GM11168 (cell line): ENCODE data around the gene ANKRD29.

Experiments used
- in situ Hi-C: fragments of 300-500 bp; cut with MboI; formaldehyde crosslinking; loops from one replicate; pipeline ENCODE4 v1.12.0; 2022; ENCODE audit warnings: low sequenced_read_pairs; ENCODE audit not compliant: unreplicated experiment

The ANKRD29 gene

DNA sequence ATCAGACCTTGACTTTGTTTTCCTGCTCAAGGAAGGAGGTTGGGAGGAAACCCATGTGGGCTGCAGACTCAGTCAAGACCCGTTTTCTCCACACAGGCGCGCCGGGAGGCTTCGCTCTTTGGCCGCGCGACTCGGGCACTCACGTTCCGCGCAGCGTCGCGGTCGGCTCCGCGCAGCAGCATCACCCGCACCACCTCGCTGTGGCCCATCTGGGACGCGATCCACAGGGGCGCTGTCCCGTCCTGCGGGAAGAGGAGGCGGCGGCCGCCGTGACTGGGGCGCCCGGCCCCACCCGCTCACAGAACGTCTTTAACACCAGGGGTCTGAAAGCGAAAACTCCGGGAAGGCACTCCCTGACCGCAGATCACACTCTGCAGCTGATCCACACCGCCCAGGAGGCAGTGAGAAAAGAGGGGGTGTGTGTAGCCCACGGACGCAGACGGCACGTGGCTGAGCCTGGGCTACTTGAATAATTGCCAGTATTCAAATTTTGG, 43.3 kb downstream of the ANKRD29 start:
- in situ Hi-C loops: loop anchor here (25.0 kb wide), 1 partner anchor 493 kb away; no protein-coding TSS in a partner anchor

DNA sequence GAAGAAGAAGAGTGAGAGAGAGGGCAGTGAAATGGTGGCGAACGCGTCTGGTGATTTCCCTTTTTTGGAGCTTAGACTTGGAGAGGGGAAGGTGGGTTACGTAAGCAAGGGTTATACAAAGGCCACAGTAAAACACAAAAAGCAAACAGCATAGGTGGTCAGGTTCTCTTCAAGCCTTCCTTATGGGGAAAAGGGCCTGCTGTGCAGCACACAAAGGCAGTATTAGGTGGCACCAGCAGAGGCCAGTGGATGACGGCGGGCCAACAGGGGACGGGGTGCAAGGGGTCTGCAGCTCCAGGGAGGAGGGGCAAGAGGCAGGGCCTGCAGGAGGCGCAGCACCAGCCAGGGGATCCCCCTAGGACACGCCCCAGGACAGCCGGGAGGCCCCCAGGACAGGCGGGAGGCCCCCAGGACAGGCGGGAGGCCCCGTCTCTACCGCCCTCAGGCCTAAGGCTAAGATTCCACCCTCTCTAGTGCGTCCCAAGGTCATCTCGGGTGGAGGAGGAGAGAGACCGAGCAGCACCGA, 43.8 kb downstream of the ANKRD29 start:
- in situ Hi-C loops: loop anchor here (25.0 kb wide), 1 partner anchor 493 kb away; no protein-coding TSS in a partner anchor

DNA sequence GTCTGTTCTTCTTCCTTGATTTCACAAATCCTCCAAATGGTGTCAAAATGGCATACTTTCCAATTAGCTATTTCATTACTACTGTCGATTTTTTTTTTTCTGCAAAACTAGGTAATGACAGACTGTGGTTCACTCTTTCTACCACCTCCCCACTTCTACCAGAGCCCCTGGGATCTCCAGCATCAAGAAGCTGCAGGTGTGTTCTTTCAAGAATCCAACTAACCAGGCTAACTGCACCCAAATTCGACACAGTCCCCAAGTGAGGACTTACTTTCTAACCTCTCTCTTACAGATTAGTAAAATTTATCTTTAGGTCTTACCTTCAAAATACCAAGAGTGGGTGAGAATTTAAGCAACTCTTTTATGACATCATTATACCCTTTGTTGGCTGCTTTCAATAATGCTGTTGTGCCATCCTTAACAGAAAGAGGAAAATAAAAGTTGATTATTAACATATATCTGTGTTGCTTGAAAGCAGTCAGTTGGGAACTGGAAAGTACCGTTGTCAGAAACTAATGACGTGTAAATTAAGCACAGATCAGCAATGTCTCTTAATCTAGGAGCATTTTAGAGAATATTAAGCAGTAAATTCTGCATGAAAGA, 45.2 kb downstream of the ANKRD29 start:
- in situ Hi-C loops: loop anchor here (25.0 kb wide), 1 partner anchor 495 kb away; no protein-coding TSS in a partner anchor

DNA sequence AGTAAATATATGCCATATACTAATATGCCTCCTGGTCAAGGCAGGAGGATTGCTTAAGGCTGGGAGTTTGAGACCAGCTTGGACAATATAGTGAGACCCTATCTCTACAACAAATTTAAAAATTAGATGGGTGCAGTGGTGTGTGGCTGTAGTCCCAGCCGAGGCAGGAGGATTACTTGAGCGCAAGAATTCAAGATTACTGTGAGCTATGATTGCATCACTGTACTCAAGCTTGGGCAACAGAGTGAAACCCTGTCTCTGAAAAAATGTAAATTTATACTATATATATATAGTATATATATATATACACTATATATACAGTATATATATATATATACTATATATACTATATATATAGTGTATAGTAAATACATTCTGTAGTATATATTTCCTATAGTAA, 46.5 kb downstream of the ANKRD29 start:
- in situ Hi-C loops: loop anchor here (25.0 kb wide), 1 partner anchor 496 kb away; no protein-coding TSS in a partner anchor

DNA sequence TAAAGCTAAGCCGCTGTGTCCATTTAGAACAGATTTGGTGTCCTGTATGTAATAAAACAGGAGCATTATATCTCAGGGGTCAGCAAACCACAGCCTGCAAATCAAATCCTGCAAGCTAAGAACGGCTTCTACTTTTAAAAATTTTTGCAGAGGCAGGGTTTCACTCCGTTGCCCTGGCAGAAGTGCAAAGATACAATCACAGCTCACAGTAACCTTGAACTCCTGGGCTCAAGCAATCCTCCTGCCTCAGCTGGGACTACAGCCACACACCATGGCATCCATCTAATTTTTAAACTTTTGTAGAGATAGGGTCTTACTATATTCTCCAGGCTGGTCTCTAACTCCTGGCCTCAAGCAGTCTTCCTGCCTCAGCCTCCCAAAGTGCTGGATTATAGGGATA, 47.8 kb downstream of the ANKRD29 start:
- in situ Hi-C loops: loop anchor here (25.0 kb wide), 1 partner anchor 497 kb away; no protein-coding TSS in a partner anchor

DNA sequence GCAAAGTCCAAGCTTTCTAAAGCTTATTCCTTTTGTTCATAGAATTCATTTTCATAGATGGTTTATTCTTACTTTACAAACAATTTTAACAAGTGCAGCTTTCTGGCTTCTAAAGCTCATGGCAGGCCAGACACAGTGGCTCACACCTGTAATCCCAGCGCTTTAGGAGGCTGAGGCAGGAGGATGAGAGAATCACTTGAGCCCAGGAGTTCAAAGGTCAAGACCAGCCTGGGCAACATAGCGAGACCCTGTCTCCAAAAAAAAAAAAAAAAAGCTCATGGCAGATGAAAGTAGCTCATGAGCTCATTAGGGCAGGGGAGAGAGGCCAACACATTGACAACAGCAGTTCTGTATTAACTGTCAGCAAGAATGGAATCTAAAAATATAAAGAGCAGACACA, 48.3 kb downstream of the ANKRD29 start:
- in situ Hi-C loops: loop anchor here (25.0 kb wide), 1 partner anchor 498 kb away; no protein-coding TSS in a partner anchor

DNA sequence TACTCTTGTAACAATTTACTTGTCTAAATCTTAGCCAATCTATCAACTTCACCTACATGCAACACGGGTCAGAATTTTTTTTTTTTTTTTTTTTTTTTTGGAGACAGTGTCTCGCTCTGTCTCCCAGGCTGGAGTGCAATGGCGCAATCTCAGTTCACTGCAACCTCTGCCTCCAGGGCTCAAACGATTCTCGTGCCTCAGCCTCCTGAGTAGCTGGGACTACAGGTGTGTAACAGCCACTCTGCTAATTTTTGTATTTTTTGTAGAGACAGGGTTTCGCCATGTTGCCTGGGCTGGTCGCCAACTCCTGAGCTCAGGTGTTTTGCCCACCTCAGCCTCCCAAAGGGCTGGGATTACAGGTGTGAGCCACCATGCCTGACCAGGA, 49.6 kb downstream of the ANKRD29 start:
- in situ Hi-C loops: loop anchor here (25.0 kb wide), 1 partner anchor 499 kb away; no protein-coding TSS in a partner anchor

DNA sequence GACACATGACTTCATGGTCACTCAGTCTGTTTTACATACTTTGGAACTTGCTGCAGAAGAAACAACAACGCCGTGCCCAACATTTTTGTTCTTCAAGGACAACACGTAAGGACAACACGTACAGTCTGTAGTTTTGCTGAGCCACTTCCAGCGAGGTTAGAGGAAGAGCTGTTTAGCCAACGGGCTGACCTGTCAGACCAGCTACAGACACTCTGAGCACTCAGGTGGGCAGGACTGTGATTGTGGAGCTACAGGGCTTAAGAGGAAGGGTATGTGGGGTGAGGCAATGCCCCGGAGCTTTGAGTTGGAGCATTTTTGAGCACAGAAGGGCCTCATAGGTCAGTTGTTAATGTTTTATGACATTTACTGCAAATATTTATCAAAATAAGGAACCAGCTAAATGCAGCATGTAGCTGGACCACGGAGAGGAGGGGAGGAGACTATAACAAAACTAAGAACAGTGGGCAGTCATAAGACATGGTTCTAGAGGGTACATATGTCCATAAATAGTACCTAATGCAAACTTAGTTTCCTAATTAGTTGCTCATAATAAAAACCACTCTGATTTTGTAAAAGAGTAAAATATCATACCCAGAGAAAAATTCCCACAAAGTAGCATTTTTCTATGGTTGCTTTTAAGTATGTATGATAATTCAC, 50.1 kb downstream of the ANKRD29 start:
- in situ Hi-C loops: loop anchor here (25.0 kb wide), 1 partner anchor 500 kb away; no protein-coding TSS in a partner anchor

DNA sequence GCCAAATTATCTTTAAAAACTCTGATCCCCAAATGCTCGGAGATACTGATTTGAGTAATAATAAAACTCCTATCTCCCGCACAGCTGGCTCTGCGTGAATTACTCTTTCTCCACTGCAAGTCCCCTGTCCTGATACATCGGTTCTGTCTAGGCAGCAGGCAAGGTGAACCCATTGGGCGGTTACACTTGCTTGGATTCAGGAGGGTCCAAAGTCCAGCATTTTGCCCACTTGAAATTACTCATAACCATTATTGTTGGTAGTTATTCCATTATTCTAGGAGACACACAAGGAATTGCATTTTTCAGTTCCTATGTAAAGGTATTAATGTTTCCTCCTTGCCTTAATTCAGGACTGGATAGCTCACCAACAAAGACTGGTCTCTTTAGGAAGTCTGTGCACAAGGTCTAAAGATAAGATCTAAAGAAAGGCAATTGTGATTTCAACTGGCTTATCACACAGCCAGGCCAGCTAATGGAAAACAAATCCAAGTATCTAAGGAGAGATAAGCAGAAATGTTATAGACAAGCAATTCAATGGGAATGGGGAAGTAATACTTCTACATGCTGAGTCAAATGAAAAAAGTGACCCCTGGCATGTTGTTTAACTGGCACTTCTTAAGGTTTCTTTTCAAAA, 53.2 kb downstream of the ANKRD29 start:
- in situ Hi-C loops: loop anchor here (25.0 kb wide), 1 partner anchor 503 kb away; no protein-coding TSS in a partner anchor

DNA sequence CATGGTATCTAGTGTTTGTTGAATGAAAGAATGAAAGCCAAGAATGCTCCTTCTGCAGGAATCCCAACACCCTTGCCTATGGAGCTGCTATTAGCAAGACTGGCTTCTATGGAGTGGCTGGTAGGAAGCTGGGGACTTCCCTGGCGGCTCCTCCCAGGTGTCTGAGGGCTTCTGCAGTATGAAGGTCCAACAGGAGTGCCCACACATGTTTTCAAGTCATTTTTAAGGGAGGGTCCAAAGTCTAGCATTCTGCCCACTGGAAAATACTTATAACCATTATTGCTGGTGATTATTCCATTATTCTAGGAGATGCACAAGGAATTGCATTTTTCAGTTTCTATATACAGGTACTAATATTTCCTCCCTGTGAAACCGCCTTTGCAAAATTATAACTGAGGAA, 54.5 kb downstream of the ANKRD29 start:
- in situ Hi-C loops: loop anchor here (25.0 kb wide), 1 partner anchor 504 kb away; no protein-coding TSS in a partner anchor

DNA sequence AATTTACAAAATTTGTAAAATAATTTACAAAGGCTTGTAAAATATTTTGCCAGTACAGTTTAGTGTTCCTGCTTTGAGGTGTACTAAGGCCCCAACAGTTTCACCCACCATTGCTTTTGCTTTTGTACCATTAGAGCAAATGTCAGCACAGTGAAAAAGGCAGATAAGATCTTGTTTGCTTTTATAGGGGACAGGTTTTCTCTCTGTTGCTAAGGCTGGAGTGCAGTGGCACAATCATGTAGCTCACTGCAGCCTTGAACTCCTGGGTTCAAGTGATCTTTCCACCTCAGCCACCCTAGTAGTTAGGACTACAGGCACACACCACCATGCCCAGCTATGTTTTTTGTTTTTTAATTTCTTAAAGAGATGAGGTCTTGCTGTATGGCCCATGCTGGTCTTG, 56.8 kb downstream of the ANKRD29 start:
- in situ Hi-C loops: loop anchor here (25.0 kb wide), 1 partner anchor 506 kb away; no protein-coding TSS in a partner anchor

DNA sequence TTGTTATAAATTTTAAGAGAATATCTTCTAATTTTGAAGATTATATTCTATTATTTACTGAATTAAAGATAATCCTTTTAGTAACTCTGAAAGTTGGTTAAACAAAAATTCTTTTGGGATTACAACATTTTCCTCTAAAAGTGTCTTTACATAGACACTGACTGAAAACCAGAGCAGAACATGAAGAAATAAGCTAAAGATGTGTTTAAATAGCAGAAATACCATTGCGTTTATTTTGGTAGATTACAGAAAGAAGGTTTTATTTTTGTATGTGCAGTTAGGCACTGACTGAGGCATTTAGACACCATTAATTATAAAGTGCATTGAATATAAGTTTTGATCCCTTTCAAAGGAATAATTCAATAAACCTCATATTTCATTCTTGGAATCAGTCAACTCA, 62.9 kb downstream of the ANKRD29 start:
- in situ Hi-C loops: loop anchor here (25.0 kb wide), 1 partner anchor 512 kb away; no protein-coding TSS in a partner anchor

DNA sequence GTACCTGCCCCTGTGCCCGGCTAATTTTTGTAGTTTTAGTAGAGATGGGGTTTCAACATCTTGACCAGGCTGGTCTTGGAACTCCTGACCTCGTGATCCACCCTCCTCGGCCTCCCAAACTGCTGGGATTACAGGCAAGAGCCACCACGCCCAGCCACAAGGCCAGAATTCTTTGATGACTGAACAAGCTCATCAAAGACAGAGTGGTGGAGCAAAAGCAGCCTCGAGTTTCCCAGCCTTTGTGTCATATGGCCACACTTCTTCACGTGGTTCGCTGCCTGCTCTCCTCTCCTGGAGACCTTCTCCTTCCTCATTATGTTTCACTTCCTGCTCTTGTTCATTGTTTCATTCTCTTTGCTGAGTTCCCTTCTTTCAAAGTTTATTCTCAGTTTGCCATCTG, 66.5 kb downstream of the ANKRD29 start:
- in situ Hi-C loops: no loop called here

DNA sequence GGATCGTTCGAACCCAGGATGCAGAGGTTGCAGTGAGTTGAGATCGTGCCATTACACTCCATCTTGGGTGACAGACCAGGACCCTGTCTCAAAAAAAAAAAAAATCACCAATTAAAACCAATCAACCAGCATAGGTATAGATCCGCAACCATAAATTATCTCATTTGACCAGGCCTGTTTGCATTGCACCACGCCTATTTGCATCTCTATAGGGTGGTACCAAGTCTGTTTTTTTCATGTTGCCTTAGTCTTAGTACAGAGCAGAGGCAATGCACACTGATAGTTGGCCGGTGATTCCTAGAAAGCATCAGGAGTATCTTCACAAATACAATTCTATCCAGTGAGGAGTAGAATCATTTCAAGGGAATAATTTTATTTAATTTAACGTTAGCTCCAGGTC, 67.1 kb downstream of the ANKRD29 start:
- in situ Hi-C loops: no loop called here

DNA sequence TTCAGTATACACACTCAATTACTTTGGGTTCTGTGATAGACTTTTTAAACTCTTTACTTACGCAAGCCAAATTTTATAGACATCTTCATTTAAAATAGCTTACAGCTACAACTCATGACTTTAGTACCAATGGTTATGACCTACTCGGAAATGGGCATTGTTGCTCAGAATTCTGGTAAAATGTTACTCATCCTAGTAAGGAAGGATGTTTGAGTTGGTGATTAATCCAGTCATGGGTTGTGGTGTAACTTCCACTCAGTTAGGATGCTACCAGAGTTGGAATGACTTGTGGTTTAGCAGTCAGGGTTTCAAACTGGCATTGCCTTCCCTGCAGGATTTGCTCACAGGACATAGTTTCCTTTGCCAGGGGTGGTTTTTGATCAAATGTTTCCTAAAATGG, 69.0 kb downstream of the ANKRD29 start:
- in situ Hi-C loops: no loop called here

DNA sequence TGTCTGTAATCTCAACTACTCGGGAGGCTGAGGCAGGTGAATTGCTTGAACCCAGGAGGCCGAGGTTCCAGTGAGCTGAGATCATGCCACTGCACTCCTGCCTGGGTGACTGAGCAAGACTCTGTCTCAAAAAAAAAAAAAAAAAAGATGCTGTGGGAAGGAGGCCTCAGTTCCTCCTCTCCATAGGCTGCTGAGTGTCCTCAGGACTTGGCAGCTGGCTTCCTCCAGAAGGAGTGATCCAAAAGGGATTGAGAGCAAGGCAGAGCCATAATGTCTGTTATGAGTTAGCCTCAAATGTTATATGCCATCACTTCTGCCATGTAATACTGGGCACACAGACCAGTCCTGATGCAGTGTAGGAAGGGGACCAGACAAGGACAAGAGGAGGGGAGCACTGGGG, 69.8 kb downstream of the ANKRD29 start:
- in situ Hi-C loops: no loop called here

DNA sequence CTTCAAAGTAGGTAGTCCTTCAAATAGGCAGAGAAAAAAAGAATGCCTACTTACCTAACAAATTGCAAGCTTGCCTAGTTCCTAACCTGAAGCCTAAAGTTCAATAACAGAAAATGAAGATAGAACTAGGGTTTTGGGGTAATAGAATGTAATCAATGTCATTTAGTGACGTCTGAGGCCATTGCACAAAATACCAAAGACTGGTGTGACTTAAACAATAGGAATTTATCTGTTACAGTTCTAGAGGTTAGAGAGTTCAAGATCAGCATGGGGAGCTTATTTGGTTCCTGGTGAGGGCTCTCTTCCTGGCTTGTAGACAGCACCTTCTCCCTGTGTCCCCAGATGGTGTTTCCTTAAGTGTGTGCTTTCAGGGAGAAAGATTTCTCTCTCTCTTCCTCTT, 71.7 kb downstream of the ANKRD29 start:
- in situ Hi-C loops: no loop called here

DNA sequence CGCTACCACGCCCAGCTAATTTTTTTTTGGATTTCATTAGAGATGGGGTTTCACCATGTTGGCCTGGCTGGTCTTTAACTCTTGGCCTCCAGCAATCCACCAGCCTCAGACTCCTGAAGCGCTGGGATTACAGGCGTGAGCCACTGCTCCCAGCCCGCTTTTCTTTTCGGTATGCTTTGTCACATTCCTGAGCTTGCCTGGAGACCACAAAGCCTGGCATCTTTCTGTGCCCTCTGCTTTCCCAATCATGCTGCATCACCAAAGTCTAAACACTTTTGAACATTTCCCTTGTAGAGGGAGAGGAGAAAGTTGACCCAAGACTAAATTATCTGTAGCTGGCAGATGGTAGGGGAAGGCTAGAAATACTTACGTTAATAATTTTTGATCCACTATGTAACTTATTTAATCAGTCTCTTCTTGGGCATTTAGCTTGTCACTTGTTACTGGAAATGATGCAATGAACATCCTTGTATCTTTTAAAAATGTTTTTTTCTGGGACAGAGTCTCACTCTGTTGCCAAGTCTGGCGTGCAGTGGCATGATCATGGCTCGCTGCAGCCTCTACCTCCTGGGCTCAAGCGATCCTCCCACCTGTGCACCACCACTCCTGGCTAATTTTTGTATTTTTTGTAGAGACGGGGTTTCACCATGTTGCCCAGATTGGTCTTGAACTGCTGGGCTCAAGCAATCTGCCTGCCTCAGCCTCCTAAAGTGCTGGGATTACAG, 73.7 kb downstream of the ANKRD29 start:
- in situ Hi-C loops: loop anchor here (10.0 kb wide), 1 partner anchor 74 kb away; no protein-coding TSS in a partner anchor

DNA sequence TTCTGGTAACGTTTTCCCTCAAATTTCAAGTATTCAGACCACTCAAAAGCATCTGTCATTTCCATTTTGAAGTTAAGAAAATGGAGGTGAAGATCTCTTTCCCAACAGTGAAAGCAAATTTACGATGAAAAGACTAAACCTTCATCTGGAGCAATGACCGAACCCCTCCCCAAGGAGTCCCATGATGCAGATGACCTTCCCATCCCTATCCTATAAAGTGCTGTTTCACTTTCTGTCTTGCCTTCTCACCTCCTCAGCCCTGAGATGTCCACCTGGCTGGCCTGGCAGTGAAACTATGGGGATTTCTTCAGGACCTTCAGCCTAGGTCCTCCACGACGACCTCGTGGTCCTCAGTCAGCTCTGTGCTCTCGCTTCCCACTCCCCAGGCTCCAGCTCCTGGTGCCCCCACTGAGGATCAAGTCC, 75.5 kb downstream of the ANKRD29 start:
- in situ Hi-C loops: loop anchor here (10.0 kb wide), 1 partner anchor 72 kb away; no protein-coding TSS in a partner anchor
